Endodermal cell (in vitro differentiated cells): Measurements from ENCODE around the gene RXRA. TPM values are rescaled to one million over a fixed set of nuclear protein-coding genes. Genes with fewer than 3 reads are reported as not detected.

Experiments
- DNase-seq: peaks from one replicate; pipeline ENCODE4 v3.0.0-alpha.2; 2017
- H3K27ac ChIP-seq: 2 replicates; pipeline ENCODE4 v1.5.1; 2013; ENCODE audit warnings: mild to moderate bottlenecking, low read depth, low read length, moderate library complexity
- H3K27me3 ChIP-seq: 2 replicates; pipeline ENCODE4 v1.6.1; 2013; ENCODE audit warnings: mild to moderate bottlenecking, low read length, moderate library complexity; ENCODE audit not compliant: insufficient read depth, control insufficient read depth, poor library complexity, severe bottlenecking
- H3K36me3 ChIP-seq: 2 replicates; pipeline ENCODE4 v1.7.0; 2013; ENCODE audit warnings: mild to moderate bottlenecking, low read length, moderate library complexity; ENCODE audit not compliant: control insufficient read depth, insufficient read depth
- H3K4me1 ChIP-seq: one replicate; pipeline ENCODE4 v1.7.0; 2013; ENCODE audit warnings: low read length; ENCODE audit not compliant: control insufficient read depth, insufficient read depth
- H3K4me3 ChIP-seq: 2 replicates; pipeline ENCODE4 v1.5.1; 2013; ENCODE audit warnings: mild to moderate bottlenecking, low read length, moderate library complexity
- H3K9ac ChIP-seq: 2 replicates; pipeline ENCODE4 v1.6.1; 2013; ENCODE audit warnings: mild to moderate bottlenecking, low read length, moderate library complexity; ENCODE audit not compliant: poor library complexity, severe bottlenecking; ENCODE audit errors: extremely low read depth
- H3K9me3 ChIP-seq: 2 replicates; pipeline ENCODE4 v1.6.1; 2013; ENCODE audit warnings: mild to moderate bottlenecking, low read length, moderate library complexity; ENCODE audit not compliant: control insufficient read depth
- H3K27ac Mint-ChIP-seq: 2 replicates; pipeline ENCODE4 v1.8.0; 2020; ENCODE audit warnings: mixed read lengths
- H3K27me3 Mint-ChIP-seq: 2 replicates; pipeline ENCODE4 v1.8.0; 2021; ENCODE audit warnings: mild to moderate bottlenecking, mixed read lengths; ENCODE audit not compliant: insufficient read depth
- H3K36me3 Mint-ChIP-seq: 2 replicates; pipeline ENCODE4 v1.8.0; 2020; ENCODE audit warnings: low read depth, mixed read lengths
- H3K4me1 Mint-ChIP-seq: 2 replicates; pipeline ENCODE4 v1.8.0; 2020; ENCODE audit warnings: mixed read lengths
- H3K4me3 Mint-ChIP-seq: 2 replicates; pipeline ENCODE4 v1.8.0; 2020; ENCODE audit warnings: mild to moderate bottlenecking, moderate library complexity, mixed read lengths
- H3K9me3 Mint-ChIP-seq: 2 replicates; pipeline ENCODE4 v1.8.0; 2020; ENCODE audit warnings: mild to moderate bottlenecking, mixed read lengths
- CTCF ChIP-seq: fragments of 200-600 bp; sonication (generic); conservative IDR thresholded peaks from 2 replicates; pipeline ENCODE4 v1.5.0; 2021; ENCODE audit warnings: antibody characterized with exemption, mild to moderate bottlenecking
- WGBS, 2 experiments: methylation state at CpG; one replicate each; pipeline versions ENCODE4 v1.1.5 to v1.1.7; 2013; ENCODE audit warnings: missing lambda C conversion rate in 2 of 2, mixed read lengths in 1 of 2; ENCODE audit not compliant: insufficient coverage in 1 of 2, insufficient read length in 1 of 2; 5-methylcytosine and 5-hydroxymethylcytosine counted together
- total RNA-seq, 2 donors: library from RNA; stranded (reverse); fragmentation: NEBNext Ultra II Directional in 1 of 2; extraction: Animal tissue kit (Norgen Biotek cat#: 25700) in 1 of 2; gene quantifications; 2 replicates in 1 of 2; 3 replicates in 1 of 2; pipeline ENCODE4 v1.2.1, GENCODE V29; 2021

Gene RXRA
- total RNA-seq, 2 donors from 2014 or later, result 58.3 to 70.6 TPM

DNA sequence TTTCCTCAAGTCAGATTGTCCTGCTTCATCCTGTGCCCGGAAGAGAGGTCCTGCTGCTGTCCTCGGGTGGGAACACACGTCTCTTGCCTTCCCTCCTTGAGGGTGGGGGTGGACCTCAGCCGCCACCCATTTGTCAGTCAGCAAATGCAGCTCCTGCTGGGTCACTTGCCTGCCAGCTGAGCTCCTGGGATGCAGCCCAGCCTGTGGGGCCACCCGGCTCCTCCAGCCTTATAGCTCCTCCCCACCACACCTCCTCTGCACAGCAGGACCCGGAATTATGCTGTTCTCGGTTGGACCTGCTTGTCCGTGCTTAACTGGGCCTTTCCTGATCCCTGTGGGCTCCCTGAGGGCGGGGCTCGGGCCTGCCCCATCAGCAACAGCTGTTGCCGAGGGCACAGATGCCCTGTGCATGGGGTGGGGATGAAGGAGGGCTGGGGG is 52.7 kb downstream of the RXRA start:
- Histone ChIP-seq H3K4me1 (no peaks in the 10 kb centered on the region), H3K9ac (no peak overlapping the region), H3K27ac (no peak overlapping the region), H3K4me3 (no peak overlapping the region), H3K27me3 (no peaks in the 10 kb centered on the region), H3K9me3 (no peaks in the 10 kb centered on the region), H3K36me3 (no peaks in the 10 kb centered on the region)
- Mint-ChIP-seq H3K27ac (no peak overlapping the region), H3K4me1 (peaks cover 6% of the 10 kb centered on the region), H3K27me3 (no peaks in the 10 kb centered on the region), H3K36me3 (no peaks in the 10 kb centered on the region), H3K4me3 (no peak overlapping the region), H3K9me3 (no peaks in the 10 kb centered on the region)
- TF ChIP-seq CTCF, result no peak
- WGBS, 2 experiments, result 54 to 80% methylated on average over 7 to 11 of the region's 11 CpGs
- DNase-seq, result no peak

DNA sequence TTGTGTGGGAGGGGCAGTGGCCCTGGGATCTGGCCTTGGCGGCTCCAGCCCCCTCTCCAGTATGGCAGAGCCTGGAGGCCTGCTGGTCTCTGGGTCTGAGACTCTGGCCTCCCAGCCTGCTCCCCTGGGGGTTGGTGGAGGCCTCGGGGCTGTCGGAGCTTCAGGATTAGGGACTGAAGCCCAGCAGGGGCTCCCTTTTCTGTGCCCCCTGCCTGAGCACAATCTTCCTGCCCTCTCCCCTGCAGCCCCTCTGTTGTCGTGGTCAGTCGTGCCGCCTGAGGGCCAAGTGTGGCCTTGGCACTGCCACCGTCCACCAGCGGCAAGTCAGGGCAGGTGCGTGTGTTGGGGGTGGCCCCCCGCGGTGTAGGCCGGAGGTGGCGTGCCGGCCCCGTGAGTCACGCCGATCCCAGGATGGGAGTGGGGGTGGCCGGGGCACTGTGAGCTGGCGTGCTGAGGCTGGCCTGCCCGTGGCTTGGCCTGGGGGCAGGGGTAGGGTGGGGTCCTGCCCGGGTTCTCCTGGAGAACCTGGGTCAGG is 53.6 kb downstream of the RXRA start:
- Histone ChIP-seq H3K27ac (no peak overlapping the region), H3K9me3 (no peaks in the 10 kb centered on the region), H3K4me3 (no peak overlapping the region), H3K36me3 (no peaks in the 10 kb centered on the region), H3K4me1 (no peaks in the 10 kb centered on the region), H3K9ac (no peak overlapping the region), H3K27me3 (no peaks in the 10 kb centered on the region)
- H3K4me3 Mint-ChIP-seq, result no peak overlapping the region
- no peak for TF ChIP-seq CTCF
- no peaks in the 10 kb centered on the region for H3K9me3 Mint-ChIP-seq
- H3K36me3 Mint-ChIP-seq, result no peaks in the 10 kb centered on the region
- 85 to 90% methylated on average over 2 to 21 of the region's 21 CpGs for WGBS, 2 experiments
- H3K4me1 Mint-ChIP-seq, result peaks cover 5% of the 10 kb centered on the region
- DNase-seq, result no peak
- peak overlapping the region; percentile 55 for H3K27ac Mint-ChIP-seq
- no peaks in the 10 kb centered on the region for H3K27me3 Mint-ChIP-seq

GRCh38 chr9:134380542-134381271 is 54.5 kb downstream of the RXRA start:
- H3K27ac Mint-ChIP-seq, result peak overlapping the region; percentile 79

More at GRCh38 chr9:134380542-134381271, 54.5 kb downstream of the RXRA start:
- Histone ChIP-seq H3K27me3 (no peaks in the 10 kb centered on the region), H3K27ac (no peak overlapping the region), H3K36me3 (no peaks in the 10 kb centered on the region), H3K4me1 (no peaks in the 10 kb centered on the region), H3K9me3 (no peaks in the 10 kb centered on the region), H3K4me3 (no peak overlapping the region), H3K9ac (no peak overlapping the region)
- WGBS, 2 experiments, result 94 to 97% methylated on average over 11 to 16 of the region's 16 CpGs
- no peaks in the 10 kb centered on the region for H3K9me3 Mint-ChIP-seq
- no peaks in the 10 kb centered on the region for H3K4me1 Mint-ChIP-seq
- TF ChIP-seq CTCF, result no peak
- DNase-seq, result no peak
- no peaks in the 10 kb centered on the region for H3K27me3 Mint-ChIP-seq
- no peaks in the 10 kb centered on the region for H3K36me3 Mint-ChIP-seq
- H3K4me3 Mint-ChIP-seq, result no peak overlapping the region
